Stimulated activated CD4-positive, alpha-beta T cell treated with anti-CD3 and anti-CD28 coated beads, Interleukin-12 subunit alpha, Interleukin-12 subunit beta, amount 100 ng/mL, for 48 hours (primary cell): ENCODE measurements around the gene NRTN.

Experiments
- DNase-seq, 3 donors: peaks; one replicate each; pipeline ENCODE4 v3.0.0-alpha.2; 2020; ENCODE audit warnings: low read depth in 2 of 3, low spot score in 1 of 3

The NRTN gene

DNA sequence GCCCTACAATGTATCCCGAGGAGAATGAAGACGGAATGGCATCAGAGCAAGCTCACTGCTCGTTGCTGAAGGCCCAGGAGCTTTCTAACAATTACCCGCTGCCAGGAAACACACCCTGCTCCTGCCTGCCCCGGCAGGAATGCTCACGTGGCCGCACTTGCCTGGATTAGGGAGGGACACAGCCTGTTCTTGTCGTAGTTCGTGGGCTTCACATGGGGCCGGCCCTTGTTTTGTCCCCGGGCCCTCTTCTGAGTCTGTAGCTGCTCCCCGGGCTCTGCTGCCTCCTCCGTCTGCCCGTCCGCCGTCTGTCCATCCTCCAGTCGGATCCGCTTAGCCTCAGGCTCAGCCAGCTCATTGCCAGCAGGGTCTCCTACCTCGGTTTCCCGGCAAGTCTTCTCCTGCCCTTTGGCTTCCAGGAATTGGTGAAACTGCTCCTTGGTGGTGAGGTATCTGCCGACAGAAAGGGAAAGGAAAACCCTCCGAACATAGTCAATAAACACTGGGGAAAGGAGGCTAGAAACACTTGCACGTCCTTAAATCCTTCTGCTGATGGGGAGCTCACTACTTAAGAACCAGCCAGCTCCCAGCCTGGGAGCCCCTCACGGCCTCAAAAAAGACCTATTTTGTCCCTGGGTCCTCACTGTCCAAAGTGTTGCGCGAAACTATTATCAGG lies 14.8 kb upstream of the NRTN start:
- DNase-seq, result no peak

DNA sequence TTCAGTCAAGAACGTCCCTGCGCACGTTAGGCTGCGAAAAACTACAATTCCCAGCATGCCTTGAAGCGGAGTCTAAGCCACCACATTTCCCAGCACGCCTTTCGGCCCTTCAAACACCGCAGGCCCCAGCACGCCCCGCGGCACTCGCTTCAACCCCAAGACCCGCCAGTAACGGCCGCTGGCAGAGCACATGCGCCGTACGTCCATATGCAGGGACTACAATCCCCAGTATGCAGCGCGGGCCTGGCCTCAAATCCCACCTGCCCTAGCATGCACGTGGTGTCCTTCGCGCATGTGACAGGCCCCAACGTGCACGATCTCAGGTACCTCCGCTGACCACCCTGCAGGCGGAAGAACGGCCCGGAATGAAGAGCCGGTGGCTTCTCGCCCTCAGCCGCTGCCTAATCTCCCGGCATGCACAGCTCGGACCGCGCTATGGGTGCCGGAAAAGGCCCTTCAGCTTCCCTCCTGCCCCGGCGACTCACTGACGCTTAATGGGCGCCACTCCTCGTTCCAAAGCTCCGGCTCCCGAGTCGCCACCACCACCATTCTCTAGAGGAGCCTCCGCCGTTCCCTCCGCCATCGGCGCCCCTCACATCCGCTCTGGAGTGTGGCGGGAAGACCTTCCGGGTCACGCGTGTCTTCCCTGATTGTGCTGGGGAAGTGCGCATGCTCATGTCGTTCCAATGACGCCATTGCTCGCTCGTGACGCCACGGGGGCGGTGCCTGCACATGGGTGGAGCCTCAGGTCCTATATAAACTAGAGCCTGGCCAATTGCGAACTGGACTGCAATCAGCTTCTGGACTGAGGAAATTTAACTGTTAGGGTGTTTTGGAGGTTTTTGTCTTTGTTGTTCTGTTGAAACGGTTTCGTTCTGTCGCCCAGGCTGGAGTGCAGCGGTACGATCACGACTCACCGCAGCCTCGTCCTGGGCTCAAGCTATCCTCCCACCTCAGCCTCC lies 14.0 kb upstream of the NRTN start, which contains the start of gene DUS3L:
Gene DUS3L (minus strand): TSS at position 605 of the 962 bp plus-strand sequence. CDS start 22 bp downstream, at position 583.
- DNase-seq, result peak; percentile 94 to 98 (median 96)

DNA sequence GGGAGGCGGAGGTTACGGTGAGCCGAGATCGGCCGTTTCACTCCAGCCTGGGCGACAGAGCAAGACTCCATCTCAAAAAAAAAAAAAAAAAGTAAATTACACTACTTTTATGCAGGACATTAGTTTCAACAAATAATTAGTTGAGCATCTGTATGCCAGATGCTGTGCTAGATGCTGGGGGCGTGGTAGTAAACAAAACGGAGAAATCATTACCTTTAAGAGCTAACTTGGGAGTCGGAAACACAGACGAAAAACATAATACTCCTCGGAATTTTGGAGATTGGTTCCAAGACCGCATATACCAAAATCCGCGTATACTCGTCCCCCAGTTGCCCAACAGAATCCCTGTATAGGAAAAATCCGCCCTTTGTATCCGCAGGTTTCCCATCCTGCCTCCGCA lies 12.6 kb upstream of the NRTN start:
- DNase-seq, result no peak

DNA sequence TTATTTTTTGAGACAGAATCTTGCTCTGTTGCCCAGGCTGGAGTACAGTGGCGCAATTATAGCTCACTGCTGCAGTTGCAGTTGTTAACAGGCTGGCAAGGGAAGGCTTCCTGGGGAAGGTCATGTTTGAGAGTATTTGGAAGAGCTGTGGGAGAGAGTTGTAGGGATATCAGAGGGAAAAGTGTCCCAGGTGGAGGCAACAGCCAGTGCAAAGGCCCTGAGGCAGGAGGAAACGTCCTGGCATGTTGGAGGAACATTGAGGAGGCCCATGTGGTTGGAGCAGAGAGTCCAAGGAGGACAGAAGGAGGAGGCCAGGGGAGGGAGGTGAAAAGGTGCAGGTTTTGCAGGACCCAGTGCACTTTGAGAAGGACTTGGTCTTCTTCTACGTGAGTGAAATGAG lies 11.7 kb upstream of the NRTN start:
- no peak for DNase-seq

DNA sequence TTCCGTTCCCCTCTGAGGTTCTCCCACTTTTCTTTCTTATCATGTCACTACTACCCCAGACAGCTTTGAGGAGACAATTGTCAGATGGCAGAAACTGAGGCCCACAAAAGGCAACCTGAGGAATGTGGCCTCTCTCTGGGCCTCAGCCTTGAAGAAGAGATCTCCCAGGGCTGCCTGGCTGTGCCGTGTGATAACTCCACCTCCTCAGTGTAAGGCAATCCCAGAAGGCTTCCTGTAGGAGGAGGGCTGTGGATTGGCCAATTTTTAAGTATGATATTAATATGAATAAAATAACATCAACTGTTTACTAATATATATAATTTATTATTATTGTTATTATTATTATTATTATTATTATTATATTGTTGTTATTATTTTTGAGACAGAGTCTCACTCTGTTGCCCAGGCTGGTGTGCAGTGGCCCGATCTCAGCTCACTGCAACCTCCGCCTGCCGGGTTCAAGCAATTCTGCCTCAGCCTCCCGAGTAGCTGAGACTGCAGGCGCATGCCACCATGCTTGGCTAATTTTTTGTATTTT lies 9.4 kb upstream of the NRTN start:
- no peak for DNase-seq

DNA sequence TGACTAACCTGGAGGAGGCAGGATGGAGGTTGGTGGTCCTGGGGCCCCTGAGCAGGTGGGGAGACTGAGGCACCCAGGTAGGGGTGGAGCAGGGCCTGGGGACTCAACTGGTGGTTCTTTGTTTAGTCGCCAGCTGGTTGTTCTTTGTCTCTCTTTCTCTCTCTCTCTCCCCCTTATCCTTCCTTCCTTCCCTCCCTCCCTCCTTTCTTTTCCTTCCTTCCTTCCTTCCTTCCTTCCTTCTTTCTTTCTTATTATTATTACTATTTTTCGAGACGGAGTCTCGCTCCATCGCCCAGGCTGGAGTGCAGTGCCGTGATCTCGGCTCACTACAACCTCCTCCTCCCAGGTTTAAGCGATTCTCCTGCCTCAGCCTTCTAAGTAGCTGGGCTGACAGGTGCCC lies 6.6 kb upstream of the NRTN start:
- DNase-seq, result no peak

DNA sequence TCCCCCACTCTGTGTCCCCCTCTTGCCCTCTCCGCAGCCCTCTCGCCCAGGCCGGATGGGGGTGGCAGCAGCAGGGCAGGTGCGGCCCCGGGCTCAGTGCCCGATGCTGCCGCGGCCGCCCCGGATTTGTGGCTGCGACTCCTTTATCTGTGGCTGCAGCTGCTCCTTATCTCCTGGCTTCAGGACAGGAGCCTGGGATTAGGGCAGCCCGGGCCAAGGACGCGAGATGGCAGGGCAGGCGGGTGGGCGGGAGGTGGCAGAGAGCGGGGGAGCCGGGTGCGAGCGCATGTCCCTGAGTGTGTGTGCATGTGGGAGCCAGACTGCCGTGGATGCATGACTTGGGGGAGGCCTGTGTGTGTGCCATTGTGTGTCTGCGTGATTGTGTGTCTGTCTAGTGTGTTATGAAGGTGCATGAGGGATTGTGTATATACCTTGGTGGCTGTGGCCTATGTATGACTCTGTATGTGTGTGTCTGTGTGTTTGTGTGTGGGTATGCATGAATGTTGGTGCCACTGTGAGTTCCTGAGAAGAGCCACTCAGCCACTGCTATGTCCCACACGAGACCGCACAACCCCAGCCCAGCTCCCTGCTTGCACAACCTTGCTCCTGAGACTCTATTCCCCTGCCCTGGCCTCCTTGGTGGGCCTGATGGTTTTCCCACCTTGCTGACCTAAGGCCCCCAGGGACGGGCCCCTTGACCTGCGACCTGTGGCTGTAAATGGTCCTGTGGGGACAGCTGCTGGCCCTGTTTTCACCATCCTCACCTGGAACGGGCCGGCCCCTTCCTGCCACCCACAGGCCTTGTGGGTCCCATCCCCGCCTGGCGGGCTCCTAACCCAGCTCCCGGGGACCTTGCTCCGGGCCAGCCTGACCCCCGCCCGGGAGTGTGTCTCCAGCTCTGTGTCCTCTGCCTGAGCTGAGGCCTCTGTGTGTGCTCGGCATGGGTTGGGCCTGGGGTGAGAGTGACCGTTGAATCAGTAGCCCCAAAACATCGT lies 5.3 kb upstream of the NRTN start:
- no peak for DNase-seq

DNA sequence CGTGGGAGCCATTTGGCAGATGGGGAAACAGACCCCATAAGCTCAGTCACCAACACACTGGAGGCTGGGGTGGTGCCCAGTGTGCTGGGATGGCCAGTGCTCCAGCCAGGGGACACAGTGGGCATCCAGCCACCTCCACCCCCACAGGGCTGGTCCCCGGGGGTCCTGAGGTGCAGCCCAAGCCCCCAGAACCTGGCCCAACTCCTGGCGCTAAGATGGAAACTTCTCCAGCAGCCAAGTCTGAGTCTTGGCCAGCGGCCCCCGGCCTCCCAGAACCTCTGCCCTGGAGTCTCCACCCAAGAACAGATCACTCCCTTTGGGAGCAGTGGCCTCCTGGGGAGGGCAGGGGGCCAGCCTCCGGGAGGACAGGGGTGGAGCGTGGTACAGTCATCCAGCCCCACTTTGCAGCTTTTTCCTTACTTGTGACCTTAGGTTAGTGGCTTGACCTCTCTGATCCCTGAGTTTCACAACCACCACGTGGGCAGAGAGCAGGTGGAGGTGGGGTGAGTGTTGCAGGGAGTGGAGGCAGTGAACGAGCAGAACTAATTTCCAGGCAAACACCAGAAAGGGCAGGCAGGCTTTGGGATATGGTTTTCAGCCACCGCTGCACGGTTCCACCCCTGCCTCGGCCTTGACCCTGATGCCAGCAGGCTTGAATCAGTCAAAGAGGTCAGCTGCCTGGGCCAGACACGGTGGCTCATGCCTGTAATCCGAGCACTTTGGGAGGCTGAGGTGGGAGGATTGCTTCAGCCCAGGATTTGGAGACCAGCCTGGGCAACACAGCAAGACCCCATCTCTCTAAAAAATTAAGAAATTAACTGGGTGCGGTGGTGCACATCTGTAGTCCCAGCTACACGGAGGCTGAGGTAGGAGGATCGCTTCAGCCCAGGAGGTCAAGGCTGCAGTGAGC lies 4.3 kb upstream of the NRTN start:
- DNase-seq, result no peak

DNA sequence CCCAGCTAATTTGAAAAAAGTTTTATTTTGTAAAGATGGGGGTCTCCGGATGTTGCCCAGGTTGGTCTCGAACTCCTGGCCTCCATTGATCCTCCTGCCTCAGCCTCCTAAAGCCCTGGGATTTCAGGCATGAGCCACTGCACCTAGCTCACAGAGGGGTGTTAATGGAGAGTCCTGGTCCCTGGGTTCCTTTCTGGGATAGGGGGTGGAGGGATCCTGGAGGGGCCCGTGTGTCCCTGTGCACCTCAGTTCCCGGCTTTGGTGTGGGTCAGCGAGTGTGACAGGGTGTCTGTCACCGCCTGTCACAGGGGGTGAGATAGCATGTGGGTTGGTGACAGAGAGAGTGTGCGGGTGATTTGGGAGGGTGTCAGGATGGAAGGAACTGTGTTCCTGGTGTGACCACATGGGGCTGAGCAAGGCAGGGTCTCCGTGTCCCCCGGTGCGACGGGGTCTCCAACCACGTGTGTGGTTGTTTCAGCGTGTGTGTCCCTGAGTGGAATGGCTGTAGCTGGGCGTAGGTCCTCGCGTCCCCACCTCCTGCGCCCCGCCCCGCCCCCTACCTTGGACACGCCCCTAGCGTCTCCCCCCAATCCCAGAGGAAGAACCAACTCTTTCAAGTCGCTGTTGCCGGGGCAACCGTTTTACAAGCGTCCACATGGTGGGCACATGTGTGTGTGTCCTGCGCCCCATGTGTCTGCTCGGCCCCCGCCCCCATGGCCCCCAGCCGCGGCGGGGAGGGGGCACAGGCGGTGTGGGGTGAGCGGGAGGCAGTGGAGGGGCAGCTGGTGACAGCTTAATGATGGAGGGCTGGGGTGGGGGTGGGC lies 2.9 kb upstream of the NRTN start:
- DNase-seq, result no peak

DNA sequence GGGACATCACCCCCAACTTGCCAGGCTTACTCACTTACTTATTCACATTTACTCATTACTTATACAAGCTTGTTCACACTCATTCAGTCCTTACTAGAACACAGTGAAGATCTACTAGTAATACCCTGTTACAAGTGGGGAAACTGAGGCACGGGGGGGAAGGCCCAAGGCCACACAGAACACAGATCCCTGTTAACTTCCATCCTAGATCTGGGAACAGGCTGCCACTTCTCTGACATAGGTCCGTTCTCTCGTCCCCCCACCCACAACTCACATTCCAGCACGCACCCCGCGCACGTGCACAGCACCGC lies 1.5 kb upstream of the NRTN start:
- no peak for DNase-seq

DNA sequence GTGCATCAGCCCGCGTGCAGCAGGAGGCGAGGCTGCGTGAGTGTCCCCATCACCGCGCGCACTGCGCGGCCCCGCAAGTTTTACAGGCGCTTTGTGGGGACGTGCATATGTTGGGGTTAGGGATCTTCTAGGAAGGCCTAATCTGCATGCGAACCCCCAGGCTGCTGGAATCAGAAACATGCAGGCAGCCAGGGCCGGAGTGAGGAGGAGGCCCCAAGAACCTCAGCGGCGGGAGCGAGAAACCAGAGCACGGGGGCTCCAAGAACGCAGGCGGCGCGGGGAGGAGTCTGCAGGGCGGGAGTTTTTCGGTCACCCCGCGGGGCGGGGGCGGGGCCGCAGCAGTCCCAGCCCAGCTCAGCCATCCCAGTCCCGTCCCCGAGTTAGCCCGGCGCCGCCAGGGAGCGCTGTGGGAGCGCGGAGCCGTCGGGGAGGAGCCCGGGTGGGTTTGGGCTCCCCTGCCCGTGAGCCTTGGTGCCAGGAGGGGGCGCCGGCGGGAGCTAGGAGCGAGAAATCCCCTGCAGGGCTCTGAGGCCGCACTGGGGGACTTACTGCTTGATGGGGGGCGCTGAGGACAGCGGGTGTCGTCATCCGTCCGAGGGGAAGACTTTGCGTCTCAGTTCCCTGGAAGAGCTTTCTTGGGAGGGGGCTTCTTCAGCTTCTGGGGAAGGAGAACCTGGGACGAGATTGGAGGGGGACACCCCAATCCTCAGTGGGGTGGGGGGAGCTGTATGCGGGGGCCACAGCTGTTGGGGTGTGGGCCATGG lies 933 bp upstream of the NRTN start:
- DNase-seq, result peak; percentile 91 to 94 (median 93)

DNA sequence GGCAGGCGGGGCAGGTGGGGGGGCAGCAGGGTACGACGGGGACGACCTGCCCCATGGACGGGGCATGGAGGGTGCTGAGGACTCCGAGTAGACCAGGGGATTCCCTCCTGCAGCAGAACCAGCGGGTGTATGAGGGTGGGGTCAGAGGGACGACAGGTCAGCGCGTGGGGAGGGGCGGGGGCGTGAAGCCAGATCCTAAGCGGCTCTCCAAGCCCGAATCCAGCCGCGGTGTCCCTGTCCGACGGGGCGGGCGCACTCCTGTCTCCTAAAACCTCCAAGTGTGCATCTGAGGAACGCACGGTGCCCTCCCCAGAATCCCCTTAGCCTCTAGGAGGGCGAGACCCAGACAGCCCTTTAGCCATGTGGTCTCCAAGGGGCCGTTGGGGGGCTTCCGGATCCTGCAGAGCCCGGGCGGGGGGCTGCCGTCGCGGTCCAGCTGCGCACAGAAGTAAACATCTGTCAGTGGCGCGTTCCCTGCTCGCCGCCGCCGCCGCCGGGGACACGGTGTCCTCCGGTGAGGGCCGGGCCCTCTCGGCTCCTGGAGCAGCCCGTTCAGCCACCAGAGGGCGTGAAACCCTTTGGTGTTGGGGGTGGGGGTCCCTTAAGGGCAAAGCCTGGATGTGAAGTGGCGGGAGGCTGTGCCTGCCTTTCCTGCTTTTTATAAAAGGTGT lies 730 bp downstream of the NRTN start:
- DNase-seq, result peak in 2 of 3 donors; percentile 41 to 54

DNA sequence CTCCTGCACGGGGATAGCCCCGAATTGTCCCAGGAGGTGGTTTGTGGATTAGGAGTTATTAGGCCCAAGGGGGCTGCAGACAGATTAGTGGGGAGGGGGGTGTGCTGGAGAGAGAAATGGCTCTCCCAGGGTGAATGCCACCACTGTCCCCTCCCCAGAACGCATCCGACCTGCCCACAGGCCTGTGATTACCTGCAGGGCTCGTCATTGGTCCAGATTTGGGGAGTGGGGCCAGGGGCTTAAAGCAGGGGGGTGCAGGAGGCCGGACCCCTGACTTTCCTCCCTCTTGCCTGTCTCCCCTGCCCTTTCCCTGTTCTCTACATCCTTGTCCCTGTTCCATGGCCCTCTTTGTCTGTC lies 1.2 kb downstream of the NRTN start:
- no peak for DNase-seq

DNA sequence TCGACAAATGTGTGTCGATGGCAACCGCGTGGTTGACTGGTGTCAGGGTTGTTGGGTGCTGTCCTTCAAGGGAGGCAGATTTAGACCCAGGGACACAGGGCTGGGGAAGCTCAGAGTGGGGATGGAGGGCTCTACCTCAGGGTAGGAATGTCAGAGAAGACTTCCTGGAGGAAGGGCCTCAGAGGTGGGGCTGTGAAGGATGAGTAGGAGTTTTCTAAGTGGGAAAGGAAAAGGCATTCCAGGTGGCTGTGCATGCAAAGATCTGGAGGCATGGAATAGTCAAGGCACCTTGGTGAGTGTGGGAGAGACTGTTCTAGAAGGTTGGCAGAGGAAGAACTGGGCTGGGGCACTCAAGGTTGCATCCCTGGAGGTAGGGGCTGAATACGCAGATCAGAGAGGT lies 2.0 kb downstream of the NRTN start:
- DNase-seq, result no peak

DNA sequence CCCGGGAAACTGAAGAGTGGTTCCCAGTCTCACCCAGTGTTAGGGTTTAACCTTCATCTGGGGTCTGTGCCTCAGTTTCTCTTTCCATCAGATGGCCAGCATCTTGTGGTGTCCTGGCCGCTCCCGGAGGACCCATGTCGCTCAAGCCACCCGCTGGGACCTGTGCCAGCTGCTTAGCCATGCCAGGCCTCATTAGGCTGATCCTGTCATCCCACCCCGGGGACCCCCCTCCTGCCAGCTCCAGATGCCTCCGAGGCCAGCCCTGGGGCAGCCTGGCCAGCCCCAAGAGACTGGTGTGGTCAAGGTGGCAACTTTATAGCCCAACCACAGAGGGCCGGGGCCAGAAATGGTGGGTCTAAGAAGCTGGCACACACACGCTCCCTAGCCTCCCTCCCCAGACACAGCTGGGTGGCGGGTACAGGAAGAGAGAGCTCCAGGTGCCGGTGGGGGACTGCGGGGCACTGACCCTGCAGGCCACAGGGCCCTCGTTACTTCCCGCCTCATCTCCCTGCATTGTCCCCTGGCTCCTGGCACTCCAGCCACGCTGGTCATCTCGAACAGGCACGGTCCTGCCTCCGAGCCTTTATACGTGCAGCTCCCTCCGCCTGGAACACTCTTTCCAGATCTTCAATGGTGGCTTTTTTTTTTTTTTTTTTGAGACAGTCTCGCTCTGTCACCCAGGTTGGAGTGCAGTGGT lies 3.4 kb downstream of the NRTN start:
- DNase-seq, result no peak

DNA sequence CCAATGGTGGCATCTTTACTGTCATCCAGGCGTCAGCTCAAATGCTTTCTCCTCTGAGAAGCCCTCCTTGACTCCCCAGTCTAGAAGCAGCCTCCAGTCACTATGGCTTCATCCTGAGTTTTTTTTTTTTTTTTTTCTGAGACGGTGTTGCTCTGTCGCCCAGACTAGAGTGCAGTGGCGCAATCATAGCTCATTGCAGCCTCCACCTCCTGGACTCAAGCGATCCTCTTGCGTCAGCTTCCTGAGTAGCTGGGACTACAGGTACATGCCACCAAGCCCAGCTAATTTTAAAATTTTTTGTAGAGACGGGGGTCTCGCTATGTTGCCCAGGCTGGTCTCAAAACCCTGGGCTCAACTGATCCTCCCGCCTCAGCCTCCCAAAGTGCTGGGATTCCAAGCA lies 4.2 kb downstream of the NRTN start:
- DNase-seq, result no peak

DNA sequence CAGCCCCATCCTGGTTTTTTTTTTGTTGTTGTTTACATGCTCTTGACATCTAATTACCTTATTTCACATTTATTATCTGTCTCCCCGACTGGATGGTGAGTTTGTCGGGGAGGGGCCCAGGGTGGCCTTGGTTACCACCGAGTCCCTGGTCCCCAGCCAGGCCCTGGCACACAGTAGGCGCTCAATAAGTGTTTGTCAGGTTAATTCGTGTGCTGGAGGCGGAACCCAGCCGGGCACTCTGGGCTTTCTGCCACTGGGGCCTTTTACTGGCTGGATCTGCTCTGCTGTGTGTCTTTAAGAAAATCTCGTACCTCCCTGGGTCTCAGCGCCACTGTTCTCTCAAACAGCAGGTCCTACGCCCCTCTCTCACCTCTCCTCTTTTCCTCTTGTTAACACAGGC lies 4.6 kb downstream of the NRTN start:
- DNase-seq, result no peak
